Measurements from ENCODE around the gene SLC1A1. TPM values are rescaled to one million over a fixed set of nuclear protein-coding genes. Genes with fewer than 3 reads are reported as not detected.

SLC1A1 gene
- polyA plus RNA-seq, 1 donor from 2014 or later: not detected

- peaks cover 0 to 6% (median 3%) of the 10 kb centered on the region in 3 donors for H3K9me3 Mint-ChIP-seq
- H3K4me3 Mint-ChIP-seq: no peak overlapping the region
- H3K36me3 Mint-ChIP-seq: peaks cover 5% of the 10 kb centered on the region
- H3K27me3 Mint-ChIP-seq: peaks cover 4% of the 10 kb centered on the region
- no peak overlapping the region for H3K27ac Mint-ChIP-seq
- H3K4me1 Mint-ChIP-seq: no peaks in the 10 kb centered on the region
These were observed 78.8 kb downstream of the SLC1A1 start for GRCh38 chr9:4569101-4569500.

GRCh38 chr9:4572184-4572826 lies 82.0 kb downstream of the SLC1A1 start:
- Mint-ChIP-seq H3K9me3 (no peaks in the 10 kb centered on the region), H3K27ac (no peak overlapping the region), H3K27me3 (peaks cover 4% of the 10 kb centered on the region), H3K36me3 (peaks cover 5% of the 10 kb centered on the region), H3K4me3 (no peak overlapping the region), H3K4me1 (peaks cover 0 to 4% (median 0%) of the 10 kb centered on the region in 3 donors)

DNA sequence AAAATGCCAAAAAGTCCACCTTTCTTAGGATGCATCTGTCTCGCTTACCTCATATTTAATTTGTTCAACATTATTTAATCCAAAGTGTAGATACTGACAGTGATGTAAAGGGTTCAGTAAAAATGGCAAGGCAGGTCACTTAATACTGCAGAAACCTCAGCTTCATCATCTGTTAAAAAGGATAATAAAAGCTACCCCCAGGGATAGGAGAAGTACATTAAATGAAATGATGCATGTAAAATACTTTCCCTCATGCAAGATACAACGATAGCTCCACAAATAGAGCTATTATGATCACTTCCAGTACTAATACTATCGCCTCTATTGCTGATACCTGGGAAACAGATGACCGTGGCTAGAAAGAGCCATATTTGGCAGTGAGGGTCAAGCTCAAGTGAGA lies 82.9 kb downstream of the SLC1A1 start:
- H3K4me1 Mint-ChIP-seq: peaks cover 0 to 4% (median 0%) of the 10 kb centered on the region in 3 donors
- no peak overlapping the region for H3K27ac Mint-ChIP-seq
- H3K36me3 Mint-ChIP-seq: peaks cover 5% of the 10 kb centered on the region
- no peaks in the 10 kb centered on the region for H3K27me3 Mint-ChIP-seq
- no peaks in the 10 kb centered on the region for H3K9me3 Mint-ChIP-seq
- no peak overlapping the region for H3K4me3 Mint-ChIP-seq

- no peaks in the 10 kb centered on the region for H3K27me3 Mint-ChIP-seq
- peaks cover 7% of the 10 kb centered on the region for H3K36me3 Mint-ChIP-seq
- H3K4me3 Mint-ChIP-seq: no peak overlapping the region
- H3K27ac Mint-ChIP-seq: no peak overlapping the region
- peaks cover 0 to 4% (median 0%) of the 10 kb centered on the region in 3 donors for H3K4me1 Mint-ChIP-seq
- no peaks in the 10 kb centered on the region for H3K9me3 Mint-ChIP-seq
These were observed 83.5 kb downstream of the SLC1A1 start for GRCh38 chr9:4573634-4574389.

GRCh38 chr9:4574657-4575243 lies 84.5 kb downstream of the SLC1A1 start:
- H3K4me1 Mint-ChIP-seq: peaks cover 0 to 4% (median 0%) of the 10 kb centered on the region in 3 donors
- no peak overlapping the region for H3K27ac Mint-ChIP-seq
- H3K27me3 Mint-ChIP-seq: no peaks in the 10 kb centered on the region
- H3K36me3 Mint-ChIP-seq: peaks cover 5% of the 10 kb centered on the region
- no peaks in the 10 kb centered on the region for H3K9me3 Mint-ChIP-seq
- no peak overlapping the region for H3K4me3 Mint-ChIP-seq

DNA sequence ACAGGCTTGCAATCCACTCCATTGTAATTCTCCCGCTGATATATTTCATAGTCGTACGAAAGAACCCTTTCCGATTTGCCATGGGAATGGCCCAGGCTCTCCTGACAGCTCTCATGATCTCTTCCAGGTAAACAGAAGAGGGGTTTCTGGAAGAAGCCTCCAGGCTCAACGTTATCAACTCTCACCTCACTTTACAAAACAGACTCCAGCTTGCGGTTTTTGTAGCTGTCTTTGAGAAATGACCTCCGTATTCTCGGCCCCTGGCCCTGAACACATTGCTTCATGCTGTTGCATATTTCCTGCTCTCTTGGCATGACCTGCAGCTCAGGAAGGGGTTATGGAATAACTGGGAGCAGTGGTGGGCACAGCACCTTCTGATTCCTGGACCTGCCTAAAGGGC lies 85.7 kb downstream of the SLC1A1 start:
- no peaks in the 10 kb centered on the region for H3K27me3 Mint-ChIP-seq
- no peak overlapping the region for H3K27ac Mint-ChIP-seq
- no peaks in the 10 kb centered on the region for H3K9me3 Mint-ChIP-seq
- H3K36me3 Mint-ChIP-seq: peaks cover 5% of the 10 kb centered on the region
- H3K4me3 Mint-ChIP-seq: no peak overlapping the region
- peaks cover 0 to 4% (median 0%) of the 10 kb centered on the region in 3 donors for H3K4me1 Mint-ChIP-seq

- Mint-ChIP-seq H3K27me3 (no peaks in the 10 kb centered on the region), H3K27ac (no peak overlapping the region), H3K4me3 (no peak overlapping the region)
These were observed 86.2 kb downstream of the SLC1A1 start for GRCh38 chr9:4576448-4576847.

GRCh38 chr9:4579001-4579400 lies 88.7 kb downstream of the SLC1A1 start:
- Mint-ChIP-seq H3K27me3 (no peaks in the 10 kb centered on the region), H3K27ac (no peak overlapping the region), H3K4me3 (no peak overlapping the region), H3K9me3 (no peaks in the 10 kb centered on the region), H3K36me3 (peaks cover 2% of the 10 kb centered on the region), H3K4me1 (peaks cover 0 to 4% (median 0%) of the 10 kb centered on the region in 3 donors)

More at GRCh38 chr9:4576448-4576847, 86.2 kb downstream of the SLC1A1 start:
- Mint-ChIP-seq H3K36me3 (peaks cover 5% of the 10 kb centered on the region), H3K9me3 (no peaks in the 10 kb centered on the region), H3K4me1 (peaks cover 0 to 4% (median 0%) of the 10 kb centered on the region in 3 donors)

DNA sequence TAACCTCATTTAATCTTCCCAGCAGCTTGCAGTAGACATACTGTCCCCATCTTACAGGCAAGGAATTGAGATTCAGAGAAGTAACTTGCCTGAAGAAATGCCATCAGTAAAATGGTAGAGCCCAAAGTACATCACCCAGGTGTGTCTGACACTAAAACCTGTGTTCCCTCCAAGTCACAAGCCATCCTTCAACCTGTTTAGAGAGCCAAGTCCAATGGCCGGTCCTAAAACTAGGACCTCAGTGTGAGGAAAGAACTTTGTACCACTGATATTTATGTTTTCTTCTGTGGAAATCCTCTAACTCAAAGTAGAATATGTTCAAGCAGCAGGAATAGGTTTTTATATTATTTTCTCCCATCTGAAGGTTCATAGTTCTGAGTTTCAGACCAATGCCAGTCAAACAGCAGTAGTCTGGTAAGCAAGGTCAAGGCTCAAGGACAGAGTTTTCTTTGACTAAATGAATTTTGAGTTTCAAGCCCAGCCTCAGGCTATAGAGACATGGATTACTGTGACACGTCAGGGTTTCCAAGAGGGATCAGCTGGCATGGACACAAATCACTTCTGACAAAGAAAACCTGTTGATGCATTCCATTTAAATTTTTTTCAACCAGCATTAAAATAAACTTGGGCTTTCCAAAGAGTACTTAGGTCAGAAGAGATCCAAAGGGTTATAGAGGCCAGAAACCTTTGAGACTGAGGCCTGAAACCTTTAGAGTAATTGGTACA lies 90.9 kb downstream of the SLC1A1 start:
- H3K27ac Mint-ChIP-seq: no peak overlapping the region
- peaks cover 0 to 2% (median 0%) of the 10 kb centered on the region in 3 donors for H3K4me1 Mint-ChIP-seq
- peaks cover 2% of the 10 kb centered on the region for H3K36me3 Mint-ChIP-seq
- no peaks in the 10 kb centered on the region for H3K9me3 Mint-ChIP-seq
- H3K27me3 Mint-ChIP-seq: no peaks in the 10 kb centered on the region
- H3K4me3 Mint-ChIP-seq: no peak overlapping the region

DNA sequence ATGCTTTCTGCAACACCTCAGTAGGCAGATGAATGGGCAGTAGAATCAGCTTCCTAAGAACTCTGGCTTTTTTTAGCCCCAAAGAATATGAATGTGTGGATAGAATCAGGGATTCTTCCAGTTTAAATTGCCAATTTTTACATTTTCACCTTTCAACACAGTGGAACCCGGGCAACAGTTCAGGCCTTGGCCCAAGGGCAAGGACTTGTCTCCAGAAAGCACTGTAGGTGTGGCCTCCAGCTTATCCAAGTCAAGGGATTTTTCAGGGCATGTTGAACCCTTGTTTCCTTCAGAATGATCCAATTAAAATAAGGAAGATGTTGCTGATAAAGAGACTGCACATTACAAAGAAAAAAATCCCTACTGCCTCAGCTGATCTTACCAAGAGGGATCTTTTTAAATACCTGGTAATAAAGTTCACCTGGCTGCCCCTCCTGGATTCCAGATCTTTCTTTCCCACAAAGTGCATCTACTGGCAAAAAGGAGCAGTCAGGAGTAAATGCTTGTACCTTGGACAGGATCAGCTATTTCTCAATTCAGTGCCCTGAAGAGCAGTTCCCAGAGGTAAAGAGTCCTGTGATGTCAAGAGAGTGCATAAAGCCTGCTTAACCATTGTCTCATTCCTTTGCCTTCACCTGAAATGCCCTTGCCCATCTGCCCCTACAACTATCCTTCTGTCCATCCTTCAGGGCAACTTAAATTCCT lies 91.7 kb downstream of the SLC1A1 start:
- no peaks in the 10 kb centered on the region for H3K27me3 Mint-ChIP-seq
- no peaks in the 10 kb centered on the region for H3K9me3 Mint-ChIP-seq
- peaks cover 0 to 1% (median 0%) of the 10 kb centered on the region in 3 donors for H3K4me1 Mint-ChIP-seq
- H3K36me3 Mint-ChIP-seq: peaks cover 2% of the 10 kb centered on the region
- no peak overlapping the region for H3K4me3 Mint-ChIP-seq
- H3K27ac Mint-ChIP-seq: no peak overlapping the region

DNA sequence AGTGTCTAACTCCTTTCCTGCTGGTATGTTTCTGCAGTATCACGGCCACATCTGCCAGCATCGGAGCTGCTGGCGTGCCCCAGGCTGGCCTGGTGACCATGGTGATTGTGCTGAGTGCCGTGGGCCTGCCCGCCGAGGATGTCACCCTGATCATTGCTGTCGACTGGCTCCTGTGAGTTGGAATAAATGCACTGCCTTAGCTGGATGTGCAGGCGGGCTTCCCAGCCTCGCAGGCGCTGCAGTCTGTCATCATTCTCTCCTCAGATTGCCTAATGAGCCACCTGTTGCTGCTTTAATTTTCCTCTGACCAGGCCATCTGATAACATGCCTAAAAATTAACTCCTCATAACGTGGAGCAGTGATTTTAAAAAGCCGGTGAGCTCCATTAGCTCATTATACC lies 92.7 kb downstream of the SLC1A1 start:
- H3K4me1 Mint-ChIP-seq: peaks cover 0 to 1% (median 0%) of the 10 kb centered on the region in 3 donors
- H3K9me3 Mint-ChIP-seq: no peaks in the 10 kb centered on the region
- peaks cover 2% of the 10 kb centered on the region for H3K36me3 Mint-ChIP-seq
- peaks cover 3% of the 10 kb centered on the region for H3K27me3 Mint-ChIP-seq
- no peak overlapping the region for H3K27ac Mint-ChIP-seq
- no peak overlapping the region for H3K4me3 Mint-ChIP-seq

GRCh38 chr9:4584636-4585035 lies 94.4 kb downstream of the SLC1A1 start:
- H3K27ac Mint-ChIP-seq: no peak overlapping the region
- H3K36me3 Mint-ChIP-seq: no peaks in the 10 kb centered on the region
- H3K9me3 Mint-ChIP-seq: no peaks in the 10 kb centered on the region
- peaks cover 0 to 1% (median 0%) of the 10 kb centered on the region in 3 donors for H3K4me1 Mint-ChIP-seq
- peaks cover 3% of the 10 kb centered on the region for H3K27me3 Mint-ChIP-seq
- no peak overlapping the region for H3K4me3 Mint-ChIP-seq

DNA sequence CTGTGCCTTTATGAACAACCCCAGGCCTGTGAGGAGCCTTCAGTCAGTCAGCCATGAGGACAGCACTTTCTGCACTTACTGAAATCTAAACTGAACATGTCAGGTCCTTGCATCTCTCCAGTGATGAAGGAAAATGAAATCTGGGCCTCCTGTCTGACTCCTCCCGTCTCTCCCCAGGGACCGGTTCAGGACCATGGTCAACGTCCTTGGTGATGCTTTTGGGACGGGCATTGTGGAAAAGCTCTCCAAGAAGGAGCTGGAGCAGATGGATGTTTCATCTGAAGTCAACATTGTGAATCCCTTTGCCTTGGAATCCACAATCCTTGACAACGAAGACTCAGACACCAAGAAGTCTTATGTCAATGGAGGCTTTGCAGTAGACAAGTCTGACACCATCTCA lies 94.9 kb downstream of the SLC1A1 start:
- Mint-ChIP-seq H3K27me3 (peaks cover 3% of the 10 kb centered on the region), H3K36me3 (no peaks in the 10 kb centered on the region), H3K4me3 (no peak overlapping the region), H3K27ac (no peak overlapping the region), H3K9me3 (no peaks in the 10 kb centered on the region), H3K4me1 (peaks cover 0 to 1% (median 0%) of the 10 kb centered on the region in 3 donors)

- H3K36me3 Mint-ChIP-seq: no peaks in the 10 kb centered on the region
- H3K4me3 Mint-ChIP-seq: no peak overlapping the region
- H3K27me3 Mint-ChIP-seq: peaks cover 3% of the 10 kb centered on the region
- H3K27ac Mint-ChIP-seq: no peak overlapping the region
- H3K4me1 Mint-ChIP-seq: peaks cover 0 to 1% (median 0%) of the 10 kb centered on the region in 3 donors
- no peaks in the 10 kb centered on the region for H3K9me3 Mint-ChIP-seq
These were observed 98.5 kb downstream of the SLC1A1 start for GRCh38 chr9:4588721-4589120.

All from IgD-negative memory B cell (primary cell).